HEK293T (cell line): ENCODE data around the gene SMIM29.
A peak's percentile ranks its signal among the peaks of the same experiment; 100 is the strongest.
"Not testable (repeated sequence)": the region's sequence is repeated elsewhere in the genome, so short reads cannot be mapped to it uniquely, and the experiment has no call there.

ENCODE experiments used
- CTCF ChIA-PET: fragments of 350-600 bp; formaldehyde crosslinking; extraction: SDS; loops from one replicate; lab custom pipeline; 2021; ENCODE audit warnings: antibody characterized with exemption, inconsistent platforms; lab: Yijun Ruan, JAX
- POLR2A ChIA-PET: fragments of 350-600 bp; formaldehyde crosslinking; extraction: SDS; loops from one replicate; lab custom pipeline; 2020; ENCODE audit warnings: antibody characterized with exemption, inconsistent platforms; lab: Yijun Ruan, JAX
- DNase-seq: peaks from one replicate; pipeline ENCODE4 v3.0.0; 2012; ENCODE audit warnings: mixed read lengths; ENCODE audit errors: extremely low spot score
- ARNT ChIP-seq: fragments of 450-650 bp; IDR thresholded peaks from 2 replicates; pipeline ENCODE4 v1.6.1; 2017; ENCODE audit warnings: mild to moderate bottlenecking
- BHLHE40 ChIP-seq: fragments of 450-650 bp; IDR thresholded peaks from 2 replicates; pipeline ENCODE4 v1.6.1; 2016; ENCODE audit warnings: mild to moderate bottlenecking, moderate library complexity, borderline replicate concordance
- CTBP1 ChIP-seq: fragments of 450-650 bp; IDR thresholded peaks from 2 replicates; pipeline ENCODE4 v1.6.1; 2016; ENCODE audit warnings: borderline replicate concordance
- ELF4 ChIP-seq: fragments of 450-650 bp; IDR thresholded peaks from 2 replicates; pipeline ENCODE4 v1.6.1; 2017; ENCODE audit warnings: antibody characterized with exemption
- FOXA1 ChIP-seq: fragments of 450-650 bp; IDR thresholded peaks from 2 replicates; pipeline ENCODE4 v1.6.1; 2016; ENCODE audit warnings: mild to moderate bottlenecking
- FOXK2 ChIP-seq: fragments of 450-650 bp; IDR thresholded peaks from 2 replicates; pipeline ENCODE4 v1.6.1; 2016; ENCODE audit warnings: mild to moderate bottlenecking
- FOXM1 ChIP-seq: fragments of 450-650 bp; IDR thresholded peaks from 2 replicates; pipeline ENCODE4 v1.6.1; 2017; ENCODE audit warnings: mild to moderate bottlenecking, borderline replicate concordance
- HDGF ChIP-seq: fragments of 450-650 bp; IDR thresholded peaks from 2 replicates; pipeline ENCODE4 v1.6.1; 2017; ENCODE audit warnings: antibody characterized with exemption, borderline replicate concordance
- L3MBTL2 ChIP-seq: fragments of 450-650 bp; conservative IDR thresholded peaks from 2 replicates; pipeline ENCODE4 v1.6.1; 2016; ENCODE audit warnings: mild to moderate bottlenecking
- LEF1 ChIP-seq: fragments of 450-650 bp; IDR thresholded peaks from 2 replicates; pipeline ENCODE4 v1.6.1; 2017; ENCODE audit warnings: mild to moderate bottlenecking, borderline replicate concordance
- NFRKB ChIP-seq: fragments of 450-650 bp; IDR thresholded peaks from 2 replicates; pipeline ENCODE4 v1.6.1; 2016; ENCODE audit warnings: mild to moderate bottlenecking, moderate library complexity
- PKNOX1 ChIP-seq: fragments of 450-650 bp; IDR thresholded peaks from 2 replicates; pipeline ENCODE4 v1.6.1; 2016
- SP1 ChIP-seq: fragments of 450-650 bp; IDR thresholded peaks from 2 replicates; pipeline ENCODE4 v1.6.1; 2017
- SUZ12 ChIP-seq: fragments of 450-650 bp; IDR thresholded peaks from 2 replicates; pipeline ENCODE4 v1.6.1; 2016; ENCODE audit warnings: mild to moderate bottlenecking
- TARDBP ChIP-seq: fragments of 450-650 bp; IDR thresholded peaks from 2 replicates; pipeline ENCODE4 v1.6.1; 2016
- ZNF384 ChIP-seq: fragments of 450-650 bp; IDR thresholded peaks from 2 replicates; pipeline ENCODE4 v1.6.1; 2016

The SMIM29 gene

DNA sequence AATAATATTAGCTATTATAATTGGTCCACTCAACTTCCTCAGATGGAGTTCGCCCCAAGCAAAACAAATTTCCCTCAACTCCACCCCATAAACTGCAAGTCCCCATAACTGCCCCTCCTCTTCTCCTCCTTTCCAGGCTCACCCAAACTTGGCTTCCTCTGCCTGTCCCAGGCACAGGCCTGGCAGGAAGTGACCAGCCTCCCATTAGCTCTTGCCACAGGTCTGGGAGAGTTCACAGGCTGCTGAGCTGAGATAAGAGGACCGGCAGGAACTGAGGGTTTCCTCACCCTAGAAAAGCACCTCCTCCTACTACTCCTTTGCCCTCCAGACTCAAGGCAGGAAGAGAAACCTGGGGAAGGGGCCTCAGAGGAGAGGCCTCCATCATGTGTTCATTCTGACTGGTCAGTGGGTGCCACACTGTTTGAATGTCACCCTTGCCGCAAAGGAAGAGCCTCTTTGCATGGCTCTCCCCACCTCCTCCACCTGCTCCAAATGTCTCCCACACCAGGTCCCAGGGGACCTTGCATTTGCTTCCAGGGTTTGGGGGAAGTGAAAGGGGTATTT lies 24.5 kb upstream of the SMIM29 start:
- TF ChIP-seq LEF1 (no peak), SP1 (no peak), FOXA1 (no peak), FOXM1 (no peak), NFRKB (no peak), ELF4 (no peak), FOXK2 (no peak), TARDBP (no peak), ARNT (no peak), CTBP1 (no peak), HDGF (no peak)
- CTCF ChIA-PET: no interaction called here
- POLR2A ChIA-PET: no interaction called here
- DNase-seq: no peak

DNA sequence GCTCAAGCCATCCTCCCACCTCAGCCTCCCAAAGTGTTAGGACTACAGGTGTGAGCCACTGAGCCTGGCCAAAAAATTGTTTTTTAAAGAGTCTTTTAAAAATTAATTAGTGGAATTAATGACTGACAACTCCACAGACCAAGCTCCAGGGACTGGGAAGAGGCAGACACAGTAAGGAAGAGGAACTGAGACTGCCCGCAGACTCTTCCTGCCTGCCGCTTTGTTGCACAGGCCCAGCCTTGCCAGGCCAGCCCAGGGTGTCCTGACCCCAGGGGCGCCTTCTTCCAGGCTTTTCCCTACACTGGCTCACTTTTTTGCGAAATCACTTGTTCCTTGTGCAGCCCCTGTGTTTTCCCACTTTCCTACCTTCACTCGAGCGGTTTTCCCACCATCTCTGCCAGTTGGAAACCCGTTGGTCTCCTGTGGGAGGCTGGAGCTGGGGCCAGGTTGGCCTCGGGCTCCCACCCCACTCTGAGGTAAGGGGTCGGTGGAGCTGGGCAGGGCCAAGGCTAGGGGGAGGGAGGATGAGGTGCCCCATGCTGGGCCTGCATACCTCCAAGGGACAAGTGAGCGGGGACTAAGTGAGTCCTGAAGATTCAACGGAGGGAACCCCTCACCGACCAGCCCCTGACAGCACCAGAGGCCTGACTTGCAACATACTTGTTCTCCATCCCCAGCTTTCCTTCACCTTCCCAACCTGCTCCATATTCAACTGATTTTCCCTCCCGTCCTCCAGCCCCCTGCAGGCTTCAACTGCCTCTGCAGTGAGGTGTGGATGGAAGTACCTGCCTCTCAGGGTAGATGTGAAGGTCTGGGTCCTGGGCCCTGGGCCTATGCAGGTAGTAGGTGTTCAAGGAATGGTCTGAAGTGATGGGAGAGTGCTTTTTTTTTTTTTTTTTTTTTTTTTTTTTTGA lies 23.5 kb upstream of the SMIM29 start:
- no peak for TF ChIP-seq TARDBP
- TF ChIP-seq L3MBTL2: no peak
- no peak for TF ChIP-seq SUZ12
- no peak for TF ChIP-seq PKNOX1
- no peak for TF ChIP-seq HDGF
- no peak for TF ChIP-seq FOXM1
- no peak for TF ChIP-seq ELF4
- TF ChIP-seq ARNT: no peak
- TF ChIP-seq LEF1: no peak
- no peak for TF ChIP-seq CTBP1
- TF ChIP-seq BHLHE40: no peak
- no peak for TF ChIP-seq ZNF384
- TF ChIP-seq FOXK2: no peak
- TF ChIP-seq SP1: no peak
- ChIA-PET CTCF (no interaction called here), POLR2A (no interaction called here)
- no peak for DNase-seq

DNA sequence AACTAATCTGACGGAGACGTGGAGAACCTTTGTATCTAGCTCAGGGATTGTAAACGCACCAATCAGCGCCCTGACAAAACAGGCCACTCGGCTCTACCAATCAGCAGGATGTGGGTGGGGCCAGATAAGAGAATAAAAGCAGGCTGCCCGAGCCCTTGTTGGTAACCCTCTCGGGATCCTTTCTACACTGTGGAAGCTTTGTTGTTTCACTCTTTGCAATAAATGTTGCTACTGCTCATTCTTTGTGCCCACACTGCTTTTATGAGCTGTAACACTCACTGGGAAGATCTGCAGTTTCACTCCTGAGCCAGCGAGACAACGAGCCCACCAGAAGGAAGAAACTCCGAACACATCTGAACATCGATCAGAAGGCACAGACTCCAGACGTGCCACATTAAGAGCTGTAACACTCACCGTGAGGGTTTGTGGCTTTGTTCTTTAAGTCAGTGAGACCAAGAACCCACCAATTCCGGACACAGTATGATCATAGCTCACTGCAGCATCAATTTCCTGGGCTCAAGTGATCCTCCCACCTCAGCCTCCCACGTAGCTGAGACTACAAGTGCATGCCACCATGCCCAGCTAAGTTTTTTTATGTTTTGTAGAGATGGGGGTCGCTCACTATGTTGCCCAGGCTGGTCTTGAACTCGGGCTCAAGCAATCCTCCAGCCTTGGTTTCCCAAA lies 21.0 kb upstream of the SMIM29 start:
- POLR2A ChIA-PET, DNase-seq: not testable (repeated sequence)
- CTCF ChIA-PET: interaction anchor here (0.8 kb wide), 1 partner anchor 145 kb away, joined by 3 read pairs; no protein-coding TSS in a partner anchor

GRCh38 chr6:34269132-34269531 lies 20.3 kb upstream of the SMIM29 start:
- DNase-seq, POLR2A ChIA-PET, CTCF ChIA-PET: not testable (repeated sequence)

DNA sequence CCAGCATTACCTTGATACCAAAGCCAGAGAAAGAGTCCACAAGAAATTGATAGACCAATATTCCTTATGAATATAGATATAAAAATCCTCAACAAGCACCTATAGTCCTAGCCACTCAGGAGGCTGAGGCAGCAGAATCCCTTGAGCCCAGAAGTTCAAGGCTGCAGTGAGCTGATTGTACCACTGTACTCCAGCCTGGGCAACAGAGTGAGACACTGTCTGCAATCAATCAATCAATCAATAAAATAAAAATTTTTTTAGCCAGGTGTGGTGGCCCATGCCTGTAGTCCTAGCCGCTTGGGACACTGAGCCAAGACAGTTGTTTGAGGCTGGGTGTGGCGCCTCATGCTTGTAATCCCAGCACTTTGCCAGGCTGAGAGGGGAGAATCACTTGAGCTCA lies 18.9 kb upstream of the SMIM29 start:
- TF ChIP-seq PKNOX1 (0 out of 2 replicates have a peak, but pooled peaks have one; percentile 19), L3MBTL2 (no peak)
- POLR2A ChIA-PET: interaction anchor here (0.6 kb wide), 1 partner anchor 19 kb away, joined by 3 read pairs; the partner anchor contains the start of gene SMIM29
- CTCF ChIA-PET: no interaction called here
- no peak for DNase-seq

- POLR2A ChIA-PET, DNase-seq, CTCF ChIA-PET: not testable (repeated sequence)
Measured at GRCh38 chr6:34263484-34263883, 14.7 kb upstream of the SMIM29 start.

GRCh38 chr6:34260576-34261267 lies 11.9 kb upstream of the SMIM29 start:
- ChIA-PET CTCF (interaction anchor here (0.6 kb wide), 1 partner anchor 115 kb away, joined by 3 read pairs; the partner anchor contains the start of gene GRM4), POLR2A (no interaction called here)
- DNase-seq: no peak
- TF ChIP-seq SP1: no peak
- no peak for TF ChIP-seq FOXK2
- no peak for TF ChIP-seq L3MBTL2
- TF ChIP-seq BHLHE40: no peak
- TF ChIP-seq FOXM1: no peak
- TF ChIP-seq HDGF: no peak
- no peak for TF ChIP-seq NFRKB
- TF ChIP-seq TARDBP: no peak
- TF ChIP-seq CTBP1: no peak
- no peak for TF ChIP-seq ELF4
- TF ChIP-seq LEF1: no peak
- TF ChIP-seq FOXA1: no peak
- no peak for TF ChIP-seq PKNOX1
